Measurements from ENCODE around the gene UCP3.
A peak's percentile ranks its signal among the peaks of the same experiment; 100 is the strongest.

GRCh38 chr11:73982990-73983740, 25.7 kb downstream of the UCP3 start:
- TF ChIP-seq, protein P1, sequence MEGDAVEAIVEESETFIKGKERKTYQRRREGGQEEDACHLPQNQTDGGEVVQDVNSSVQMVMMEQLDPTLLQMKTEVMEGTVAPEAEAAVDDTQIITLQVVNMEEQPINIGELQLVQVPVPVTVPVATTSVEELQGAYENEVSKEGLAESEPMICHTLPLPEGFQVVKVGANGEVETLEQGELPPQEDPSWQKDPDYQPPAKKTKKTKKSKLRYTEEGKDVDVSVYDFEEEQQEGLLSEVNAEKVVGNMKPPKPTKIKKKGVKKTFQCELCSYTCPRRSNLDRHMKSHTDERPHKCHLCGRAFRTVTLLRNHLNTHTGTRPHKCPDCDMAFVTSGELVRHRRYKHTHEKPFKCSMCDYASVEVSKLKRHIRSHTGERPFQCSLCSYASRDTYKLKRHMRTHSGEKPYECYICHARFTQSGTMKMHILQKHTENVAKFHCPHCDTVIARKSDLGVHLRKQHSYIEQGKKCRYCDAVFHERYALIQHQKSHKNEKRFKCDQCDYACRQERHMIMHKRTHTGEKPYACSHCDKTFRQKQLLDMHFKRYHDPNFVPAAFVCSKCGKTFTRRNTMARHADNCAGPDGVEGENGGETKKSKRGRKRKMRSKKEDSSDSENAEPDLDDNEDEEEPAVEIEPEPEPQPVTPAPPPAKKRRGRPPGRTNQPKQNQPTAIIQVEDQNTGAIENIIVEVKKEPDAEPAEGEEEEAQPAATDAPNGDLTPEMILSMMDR (IDR thresholded peaks at IDR 0.05): no peak
- TF ChIP-seq POLR2A (IDR thresholded peaks at IDR 0.05) (peak; percentile 43), POLR2AphosphoS5 (IDR thresholded peaks at IDR 0.05) (peak; percentile 17 to 80 (median 63))

All from breast epithelium (tissue), 3 donors.